Pancreas (tissue), 10 donors: ENCODE data around the gene UBA52. TPM values are rescaled to one million over a fixed set of nuclear protein-coding genes. Genes with fewer than 3 reads are reported as not detected.
A peak's percentile ranks its signal among the peaks of the same experiment; 100 is the strongest.
"Not testable (repeated sequence)": the region's sequence is repeated elsewhere in the genome, so short reads cannot be mapped to it uniquely, and the experiment has no call there.

Source experiments
- ATAC-seq, 4 donors: fragments of 200-7000 bp; cut with Tn5 transposase; one replicate each; pipeline versions ENCODE4 v1.8.0 to v1.9.1; 2020; ENCODE audit warnings: mild to moderate bottlenecking in 4 of 4, moderate library complexity in 4 of 4
- DNase-seq, 6 donors: peaks; one replicate each; pipeline ENCODE4 v3.0.0-alpha.2; 2020
- FAIRE-seq: peaks from 2 replicates; lab custom pipeline; 2012; peaks lifted over from hg19 to GRCh38; lab: Jason Lieb, UNC
- H3K27ac ChIP-seq, 4 donors: fragments of 200-600 bp; sonication (generic); 1 replicate in 3 of 4; 2 replicates in 1 of 4; pipeline versions ENCODE4 v1.5.0 to v1.8.0; 2020
- H3K27me3 ChIP-seq, 4 donors: fragments of 200-600 bp; one replicate each; pipeline ENCODE4 v1.8.0; 2021
- H3K36me3 ChIP-seq, 3 donors: fragments of 200-600 bp; sonication (generic) in 1 of 3; one replicate each; pipeline versions ENCODE4 v1.5.0 to v1.8.0; 2020 to 2021
- H3K4me1 ChIP-seq, 3 donors: fragments of 200-600 bp; one replicate each; pipeline ENCODE4 v1.8.0; 2021
- H3K4me3 ChIP-seq, 4 donors: fragments of 200-600 bp; sonication (generic) in 2 of 4; one replicate each; pipeline versions ENCODE4 v1.5.0 to v1.8.0; 2020 to 2021
- H3K9me3 ChIP-seq, 4 donors: fragments of 200-600 bp; one replicate each; pipeline ENCODE4 v1.8.0; 2021
- whole genome bisulfite sequencing, 2 donors: extraction: QIAGEN DNeasy Blood & Tissue Kit; methylation state at CpG; one replicate each; pipeline ENCODE4 v1.1.7; 2013; 5-methylcytosine and 5-hydroxymethylcytosine counted together
- intact Hi-C, 3 donors: fragments of 100-400 bp; cut with DNase I; formaldehyde crosslinking; loops; one replicate each; pipeline versions ENCODE4 v1.11.1 to v1.14.2; 2022
- polyA plus RNA-seq, 2 donors: library from polyadenylated mRNA; stranded (reverse); fragments of 200-250 nt; gene quantifications; one replicate each; pipeline ENCODE4 v1.2.3, GENCODE V29; 2013
- total RNA-seq, 6 donors: library from RNA; stranded (reverse); fragmentation: NEBNext Ultra II Directional in 4 of 6; extraction: Animal tissue kit (Norgen Biotek cat#: 25700) in 4 of 6; gene quantifications; one replicate each; pipeline versions ENCODE4 v1.2.1 to v1.2.4, GENCODE V29; 2021 to 2023
- TF ChIP-seq, protein P1 (sequence below), 4 donors: fragments of 200-600 bp; sonication (generic) in 3 of 4; IDR thresholded peaks; one replicate each; pipeline versions ENCODE4 v1.5.0 to v1.8.0; 2021; ENCODE audit warnings: antibody characterized with exemption in 4 of 4
- donor health status: healthy with polysubstance abuse.
- donor health status: DM: no; HTN: no; CAD: no; lungs with moderate emphysema.
- donor health status: DM: no; HTN: no; CAD: no.
- donor health status: control.
- donor health status: control.
- donor health status: Bipolar disorder and iron deficiency.
- donor health status: DM: yes; HTN: yes; CAD: no.
- donor health status: DM: no; HTN: no; CAD: no.
- donor health status: DM: no; HTN: no; CAD: no.
- donor health status: DM: yes; HTN: yes; CAD: no.

The UBA52 gene
- total and polyA plus RNA-seq, 8 donors: 402 to 838 (median 674) TPM

- TF ChIP-seq, protein P1, sequence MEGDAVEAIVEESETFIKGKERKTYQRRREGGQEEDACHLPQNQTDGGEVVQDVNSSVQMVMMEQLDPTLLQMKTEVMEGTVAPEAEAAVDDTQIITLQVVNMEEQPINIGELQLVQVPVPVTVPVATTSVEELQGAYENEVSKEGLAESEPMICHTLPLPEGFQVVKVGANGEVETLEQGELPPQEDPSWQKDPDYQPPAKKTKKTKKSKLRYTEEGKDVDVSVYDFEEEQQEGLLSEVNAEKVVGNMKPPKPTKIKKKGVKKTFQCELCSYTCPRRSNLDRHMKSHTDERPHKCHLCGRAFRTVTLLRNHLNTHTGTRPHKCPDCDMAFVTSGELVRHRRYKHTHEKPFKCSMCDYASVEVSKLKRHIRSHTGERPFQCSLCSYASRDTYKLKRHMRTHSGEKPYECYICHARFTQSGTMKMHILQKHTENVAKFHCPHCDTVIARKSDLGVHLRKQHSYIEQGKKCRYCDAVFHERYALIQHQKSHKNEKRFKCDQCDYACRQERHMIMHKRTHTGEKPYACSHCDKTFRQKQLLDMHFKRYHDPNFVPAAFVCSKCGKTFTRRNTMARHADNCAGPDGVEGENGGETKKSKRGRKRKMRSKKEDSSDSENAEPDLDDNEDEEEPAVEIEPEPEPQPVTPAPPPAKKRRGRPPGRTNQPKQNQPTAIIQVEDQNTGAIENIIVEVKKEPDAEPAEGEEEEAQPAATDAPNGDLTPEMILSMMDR (IDR thresholded peaks at IDR 0.05): peak; percentile 73 to 91 (median 81)
- Histone ChIP-seq H3K9me3 (no peaks in the 10 kb centered on the region), H3K27ac (peak within 1 kb of the TSS; percentile 76 to 90 (median 84)), H3K36me3 (peaks cover 0 to 6% (median 0%) of the 10 kb centered on the region in 3 donors), H3K4me1 (peaks cover 0 to 6% (median 5%) of the 10 kb centered on the region in 3 donors), H3K4me3 (peak within 1 kb of the TSS; percentile 69 to 99 (median 85)), H3K27me3 (no peaks in the 10 kb centered on the region)
- WGBS, 2 donors: 0 to 1% methylated on average over 58 to 72 of the region's 72 CpGs
- intact Hi-C loops: no loop called here
- FAIRE-seq (no peak), DNase-seq (peak; percentile 75 to 95 (median 85)), ATAC-seq (peak; percentile 89 to 94 (median 93))
These were observed 17.1 kb downstream of the UBA52 start, which contains the start of gene REX1BD for GRCh38 chr19:18588611-18589379. Gene REX1BD (plus strand): TSS chr19:18588798. CDS start chr19:18588802, 4 bp downstream.

GRCh38 chr19:18589380-18590272 is 18.0 kb downstream of the UBA52 start:
- no peak for FAIRE-seq

DNA sequence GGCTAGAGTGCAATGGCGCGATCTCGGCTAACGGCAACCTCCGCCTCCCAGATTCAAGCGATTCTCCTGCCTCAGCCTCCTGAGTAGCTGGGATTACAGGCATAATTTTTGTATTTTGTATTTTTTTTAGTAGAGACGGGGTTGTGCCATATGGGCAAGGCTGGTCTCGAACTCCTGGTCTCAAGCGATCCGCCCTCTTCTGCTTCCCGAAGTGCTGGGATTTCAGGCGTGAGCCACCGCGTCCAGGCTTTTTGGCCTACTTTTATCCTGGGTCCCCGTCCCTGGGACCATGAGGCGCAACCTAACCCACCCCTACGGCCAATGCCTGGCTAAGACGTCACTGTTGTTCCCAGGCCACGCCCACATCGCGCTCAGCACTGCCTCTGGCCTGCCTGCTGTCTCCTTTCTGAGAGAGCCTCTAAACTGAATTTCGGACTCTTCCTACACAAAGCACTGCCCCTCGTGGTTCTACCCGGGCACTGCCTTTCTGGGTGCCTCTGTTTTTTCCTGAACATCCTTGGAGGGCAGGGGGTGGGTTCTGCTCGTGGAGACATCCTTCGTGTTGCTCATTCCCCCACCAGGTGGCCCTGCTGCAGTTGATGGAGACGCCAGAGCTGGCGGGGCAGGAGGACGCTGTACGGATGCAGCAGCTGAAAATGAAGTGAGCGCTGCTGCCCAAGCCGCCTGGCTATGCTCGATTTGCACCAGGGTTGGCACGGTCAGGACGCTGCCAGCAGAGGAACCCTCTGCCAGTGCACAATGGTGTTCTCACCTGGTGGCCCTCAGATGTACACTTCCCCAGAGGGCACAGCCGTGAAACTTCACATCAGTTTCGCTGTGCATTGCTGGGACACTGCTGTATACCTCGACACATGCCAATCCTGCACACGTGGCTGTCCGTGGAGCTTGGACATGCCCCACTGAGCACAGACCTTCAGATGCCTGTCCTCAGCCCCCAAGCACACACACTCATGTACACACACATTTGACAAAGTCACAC is 18.9 kb downstream of the UBA52 start:
- FAIRE-seq (no peak), DNase-seq (peak in 1 of 6 donors; percentile 64), ATAC-seq (no peak)
- H3K4me1 ChIP-seq: peaks cover 5 to 14% (median 8%) of the 10 kb centered on the region in 3 donors
- no peaks in the 10 kb centered on the region for H3K9me3 ChIP-seq
- 86 to 88% methylated on average over 40 of the region's 40 CpGs for WGBS, 2 donors
- no peak overlapping the region for H3K4me3 ChIP-seq
- peaks cover 0 to 6% (median 0%) of the 10 kb centered on the region in 3 donors for H3K36me3 ChIP-seq
- H3K27ac ChIP-seq: no peak overlapping the region
- no peaks in the 10 kb centered on the region for H3K27me3 ChIP-seq
- intact Hi-C loops: no loop called here
- TF ChIP-seq, protein P1 (IDR thresholded peaks at IDR 0.05): no peak

More at GRCh38 chr19:18589380-18590272, 18.0 kb downstream of the UBA52 start:
- Histone ChIP-seq H3K4me3 (peak overlapping the region; percentile 69 to 99 (median 85)), H3K9me3 (no peaks in the 10 kb centered on the region), H3K27me3 (no peaks in the 10 kb centered on the region), H3K36me3 (peaks cover 0 to 6% (median 0%) of the 10 kb centered on the region in 3 donors), H3K27ac (peak overlapping the region; percentile 76 to 90 (median 84)), H3K4me1 (peaks cover 3 to 9% (median 5%) of the 10 kb centered on the region in 3 donors)
- TF ChIP-seq, protein P1 (IDR thresholded peaks at IDR 0.05): peak in 1 of 4 donors; percentile 4
- DNase-seq: peak; percentile 51 to 90 (median 72)
- intact Hi-C loops: no loop called here
- 22 to 24% methylated on average over 44 to 52 of the region's 52 CpGs for WGBS, 2 donors
- ATAC-seq: peak; percentile 72 to 79 (median 74)

DNA sequence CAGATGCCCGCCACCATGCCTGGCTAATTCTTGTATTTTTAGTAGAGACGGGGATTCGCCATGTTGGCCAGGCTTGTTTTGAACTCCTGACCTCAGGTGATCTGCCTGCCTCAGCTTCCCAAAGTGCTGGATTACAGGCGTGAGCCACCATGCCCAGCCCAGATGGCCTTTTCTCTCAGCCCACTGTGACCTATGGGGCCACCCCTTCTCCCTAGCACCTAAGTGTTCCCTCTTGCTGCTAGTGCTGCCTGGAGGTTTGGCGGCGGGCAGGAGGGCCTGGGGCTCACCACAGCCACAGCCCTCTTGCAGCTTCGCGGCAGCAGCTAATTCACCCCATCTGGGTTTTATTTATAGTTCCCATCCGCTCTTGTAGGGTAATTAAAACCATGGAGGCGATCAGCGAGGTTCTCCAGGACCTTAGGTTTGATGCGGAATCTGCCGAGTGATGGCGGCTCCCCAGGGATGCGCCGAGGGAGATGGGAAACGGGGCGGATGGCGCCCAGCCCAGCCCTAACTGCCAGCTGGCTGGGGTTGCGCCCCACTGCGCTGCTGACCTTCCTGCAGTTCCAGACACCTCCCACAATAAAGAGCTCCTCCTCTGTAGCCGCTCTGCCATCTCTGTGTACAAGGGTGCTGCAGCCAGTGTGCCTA is 20.2 kb downstream of the UBA52 start:
- ATAC-seq: no peak
- WGBS, 2 donors: 92 to 94% methylated on average over 22 of the region's 22 CpGs
- no peaks in the 10 kb centered on the region for H3K27me3 ChIP-seq
- no peak overlapping the region for H3K27ac ChIP-seq
- peaks cover 5 to 16% (median 8%) of the 10 kb centered on the region in 3 donors for H3K4me1 ChIP-seq
- peaks cover 0 to 6% (median 0%) of the 10 kb centered on the region in 3 donors for H3K36me3 ChIP-seq
- FAIRE-seq: no peak
- DNase-seq: peak in 1 of 6 donors; percentile 47
- intact Hi-C loops: no loop called here
- H3K4me3 ChIP-seq: no peak overlapping the region
- TF ChIP-seq, protein P1 (IDR thresholded peaks at IDR 0.05): no peak
- no peaks in the 10 kb centered on the region for H3K9me3 ChIP-seq

- peaks cover 5 to 16% (median 8%) of the 10 kb centered on the region in 3 donors for H3K4me1 ChIP-seq
- H3K27ac ChIP-seq, ATAC-seq, H3K27me3 ChIP-seq, H3K36me3 ChIP-seq, FAIRE-seq, H3K9me3 ChIP-seq, H3K4me3 ChIP-seq, intact Hi-C loops: not testable (repeated sequence)
- DNase-seq: peak in 1 of 6 donors; percentile 39
- 79 to 80% methylated on average over 5 of the region's 5 CpGs for WGBS, 2 donors
These were observed 21.1 kb downstream of the UBA52 start for GRCh38 chr19:18592732-18593131.
